Testis (tissue), 2 donors: ENCODE results near the gene SLC38A5.
"Not testable (repeated sequence)": the region's sequence is repeated elsewhere in the genome, so short reads cannot be mapped to it uniquely, and the experiment has no call there.

Experiments
- CTCF ChIP-seq, 3 experiments: fragments of 450-650 bp in 2 of 3; fragments of 200-600 bp in 1 of 3; sonication (generic) in 1 of 3; IDR thresholded peaks; one replicate each; pipeline ENCODE4 v1.5.1; 2016 to 2019; ENCODE audit warnings: antibody characterized with exemption in 3 of 3, mild to moderate bottlenecking in 2 of 3, moderate library complexity in 1 of 3
- POLR2A ChIP-seq: fragments of 450-650 bp; IDR thresholded peaks from one replicate; pipeline ENCODE4 v1.6.1; 2017; ENCODE audit warnings: antibody characterized with exemption, mild to moderate bottlenecking, moderate library complexity

- not testable (repeated sequence) for TF ChIP-seq CTCF (IDR thresholded peaks at IDR 0.05); POLR2A
Observed at GRCh38 chrX:48411860-48412259, 58.2 kb downstream of the SLC38A5 start, which contains the start of gene SSX4B.
